Measurements from ENCODE around the gene ME2.

DNA sequence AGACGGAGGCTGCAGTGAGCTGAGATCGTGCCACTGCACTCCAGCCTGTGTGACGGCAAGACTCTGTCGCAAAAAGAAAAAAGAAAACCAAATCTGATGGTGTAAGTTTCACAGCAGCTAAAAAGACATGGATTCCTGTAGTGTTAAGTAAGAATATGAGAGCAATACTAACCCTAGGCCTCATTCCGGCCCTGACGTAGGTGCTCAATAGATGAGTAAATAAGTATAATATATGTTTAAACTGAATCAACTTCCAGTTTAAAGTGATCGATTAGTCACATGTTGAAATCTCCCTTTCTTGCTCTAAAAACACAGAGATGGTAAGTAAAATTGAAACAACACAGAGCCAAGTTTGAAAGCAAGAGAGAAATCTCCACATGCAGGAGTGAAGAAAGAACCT, 8.0 kb downstream of the ME2 start:
- TF ChIP-seq CTCF (IDR thresholded peaks at IDR 0.05) (no peak), POLR2A (IDR thresholded peaks at IDR 0.05) (no peak)
